K562 (cell line): ENCODE measurements around the gene RPL28. TPM values are rescaled to one million over a fixed set of nuclear protein-coding genes. Genes with fewer than 3 reads are reported as not detected.

Experiments used
- CBFA2T2 ChIP-seq: fragments of 450-650 bp; conservative IDR thresholded peaks from 2 replicates; pipeline ENCODE4 v1.6.1; 2017; ENCODE audit warnings: mild to moderate bottlenecking
- CCNT2 ChIP-seq: IDR thresholded peaks from 2 replicates; pipeline ENCODE4 v1.6.1; 2011; ENCODE audit warnings: borderline replicate concordance, low read depth, mild to moderate bottlenecking, moderate library complexity, mixed read lengths, low read length; ENCODE audit not compliant: insufficient read length; ENCODE audit errors: extremely low read depth
- CREB5 ChIP-seq: fragments of 250-450 bp; sonication (Bioruptor Pico); IDR thresholded peaks from 2 replicates; pipeline ENCODE4 v1.5.0; 2020; ENCODE audit warnings: mild to moderate bottlenecking
- DMBX1 ChIP-seq: fragments of 250-450 bp; sonication (Bioruptor Pico); IDR thresholded peaks from 2 replicates; pipeline ENCODE4 v1.8.0; 2022; ENCODE audit warnings: inconsistent platforms, mild to moderate bottlenecking, moderate library complexity, borderline replicate concordance
- E2F3 ChIP-seq: fragments of 250-450 bp; sonication (Bioruptor Pico); IDR thresholded peaks from 2 replicates; pipeline ENCODE4 v1.4.0; 2020; ENCODE audit warnings: mild to moderate bottlenecking
- GABPB1 ChIP-seq: sonication (generic); formaldehyde crosslinking; IDR thresholded peaks from 2 replicates; pipeline ENCODE4 v1.8.0; 2022; ENCODE audit warnings: mild to moderate bottlenecking, missing genetic modification reagents
- HIVEP1 ChIP-seq: fragments of 250-450 bp; sonication (Bioruptor Pico); IDR thresholded peaks from 2 replicates; pipeline ENCODE4 v1.4.0; 2020; ENCODE audit warnings: mild to moderate bottlenecking
- HSF4 ChIP-seq: fragments of 250-450 bp; sonication (Bioruptor Pico); IDR thresholded peaks from 2 replicates; pipeline ENCODE4 v2.1.2; 2022; ENCODE audit warnings: mild to moderate bottlenecking, moderate library complexity, borderline replicate concordance
- NBN ChIP-seq: fragments of 450-650 bp; IDR thresholded peaks from 2 replicates; pipeline ENCODE4 v1.6.1; 2016; ENCODE audit warnings: low read depth, mild to moderate bottlenecking
- POLR2AphosphoS2 ChIP-seq: IDR thresholded peaks from 2 replicates; pipeline ENCODE4 v1.6.1; 2012; ENCODE audit warnings: low read length, improper control_type of control experiment
- PPARD ChIP-seq: fragments of 250-450 bp; sonication (Bioruptor Pico); IDR thresholded peaks from 2 replicates; pipeline ENCODE4 v1.8.0; 2022; ENCODE audit warnings: inconsistent platforms, mild to moderate bottlenecking, moderate library complexity
- RB1 ChIP-seq: fragments of 450-650 bp; IDR thresholded peaks from 2 replicates; pipeline ENCODE4 v1.6.1; 2017; ENCODE audit warnings: low read depth, mild to moderate bottlenecking
- SAFB ChIP-seq: fragments of 200-400 bp; formaldehyde crosslinking; IDR thresholded peaks from 2 replicates; pipeline ENCODE4 v1.6.1; 2017; ENCODE audit warnings: low read depth, low read length, borderline replicate concordance
- SMAD4 ChIP-seq: fragments of 250-450 bp; sonication (Bioruptor Pico); conservative IDR thresholded peaks from 2 replicates; pipeline ENCODE4 v1.8.0; 2021; ENCODE audit warnings: inconsistent platforms, mild to moderate bottlenecking, moderate library complexity
- TFAM ChIP-seq: fragments of 250-450 bp; sonication (Bioruptor Pico); conservative IDR thresholded peaks from 2 replicates; pipeline ENCODE4 v1.5.0; 2021; ENCODE audit warnings: mild to moderate bottlenecking, moderate library complexity
- TFAP4 ChIP-seq: sonication (generic); formaldehyde crosslinking; IDR thresholded peaks from 2 replicates; pipeline ENCODE4 v1.8.0; 2022; ENCODE audit warnings: missing genetic modification reagents, mild to moderate bottlenecking, moderate library complexity, borderline replicate concordance
- XRCC4 ChIP-seq: IDR thresholded peaks from one replicate; pipeline ENCODE4 v1.6.1; 2011; ENCODE audit not compliant: insufficient read depth, insufficient read length; ENCODE audit errors: extremely low read depth
- XRCC5 ChIP-seq: fragments of 200-400 bp; formaldehyde crosslinking; IDR thresholded peaks from 2 replicates; pipeline ENCODE4 v1.6.1; 2017; ENCODE audit warnings: low read depth, mild to moderate bottlenecking, low read length
- ZNF23 ChIP-seq: fragments of 250-450 bp; sonication (Bioruptor Pico); IDR thresholded peaks from 2 replicates; pipeline ENCODE4 v1.4.0; 2020; ENCODE audit warnings: mild to moderate bottlenecking
- ZNF274 ChIP-seq: IDR thresholded peaks from 2 replicates; pipeline ENCODE4 v1.6.1; 2011; ENCODE audit warnings: low read depth, mild to moderate bottlenecking, low read length, moderate library complexity, borderline replicate concordance
- ZNF311 ChIP-seq: fragments of 250-450 bp; sonication (Bioruptor Pico); IDR thresholded peaks from 2 replicates; pipeline ENCODE4 v1.4.0; 2020; ENCODE audit warnings: mild to moderate bottlenecking, moderate library complexity
- ZNF764 ChIP-seq: fragments of 250-450 bp; sonication (Bioruptor Pico); IDR thresholded peaks from 2 replicates; pipeline ENCODE4 v1.4.0; 2020; ENCODE audit warnings: low read depth, mild to moderate bottlenecking, moderate library complexity
- polyA plus RNA-seq, 8 experiments: library from polyadenylated mRNA; depleted of rRNA in 4 of 8; stranded (reverse) in 5 of 8; unstranded in 3 of 8; fragments of >200 nt; fragmentation: Nextera tagmentation in 2 of 8; fragmentation: Illumina TruSeq in 1 of 8; extraction: Ambion mirVana in 2 of 8; extraction: Trizol in 1 of 8; gene quantifications; 2 replicates each; pipeline versions ENCODE4 v1.2.1 to v1.2.3, GENCODE V29; 2011 to 2014; ENCODE audit warnings: inconsistent platforms in 1 of 8, missing spikeins in 1 of 8
- total RNA-seq, 7 experiments: library from RNA; depleted of rRNA in 6 of 7; stranded (reverse); fragments of >200 nt in 6 of 7; fragmentation: Illumina TruSeq in 2 of 7; extraction: Trizol in 2 of 7; gene quantifications; 2 replicates each; pipeline versions ENCODE4 v1.2.1 to v1.2.3, GENCODE V29; 2011 to 2021; ENCODE audit warnings: low replicate concordance in 1 of 7
- TF ChIP-seq, protein P1 (sequence below): sonication (generic); formaldehyde crosslinking; IDR thresholded peaks from 2 replicates; pipeline ENCODE4 v1.8.1; 2023; ENCODE audit warnings: mild to moderate bottlenecking, missing genetic modification reagents, moderate library complexity
- TF ChIP-seq, protein P2 (sequence below): fragments of 250-450 bp; sonication (Bioruptor Pico); IDR thresholded peaks from 2 replicates; pipeline ENCODE4 v1.5.0; 2021; ENCODE audit warnings: mild to moderate bottlenecking, moderate library complexity

Gene RPL28
- total and polyA plus RNA-seq, 9 of the 15 experiments (the other 6 are each of a cell fraction or from before 2014, with no cell fraction given) = 124 to 3,106 (median 622) TPM

GRCh38 chr19:55437410-55437809 lies 51.7 kb downstream of the RPL28 start (continued):
- no peak for TF ChIP-seq HIVEP1
- TF ChIP-seq ZNF23 (CRISPR knock-in tag) = no peak
- TF ChIP-seq ZNF311 (CRISPR knock-in tag) = 0 out of 2 replicates have a peak, but pooled peaks have one; percentile 54
- TF ChIP-seq TFAM = no peak
- TF ChIP-seq ZNF764 (CRISPR knock-in tag) = no peak
- no peak for TF ChIP-seq HSF4 (CRISPR knock-in tag)
- no peak for TF ChIP-seq CREB5 (CRISPR knock-in tag)
- TF ChIP-seq, protein P1, sequence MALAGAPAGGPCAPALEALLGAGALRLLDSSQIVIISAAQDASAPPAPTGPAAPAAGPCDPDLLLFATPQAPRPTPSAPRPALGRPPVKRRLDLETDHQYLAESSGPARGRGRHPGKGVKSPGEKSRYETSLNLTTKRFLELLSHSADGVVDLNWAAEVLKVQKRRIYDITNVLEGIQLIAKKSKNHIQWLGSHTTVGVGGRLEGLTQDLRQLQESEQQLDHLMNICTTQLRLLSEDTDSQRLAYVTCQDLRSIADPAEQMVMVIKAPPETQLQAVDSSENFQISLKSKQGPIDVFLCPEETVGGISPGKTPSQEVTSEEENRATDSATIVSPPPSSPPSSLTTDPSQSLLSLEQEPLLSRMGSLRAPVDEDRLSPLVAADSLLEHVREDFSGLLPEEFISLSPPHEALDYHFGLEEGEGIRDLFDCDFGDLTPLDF (CRISPR knock-in tag) = no peak
- TF ChIP-seq ZNF274 = no peak
- 0 out of 2 replicates have a peak, but pooled peaks have one; percentile 48 for TF ChIP-seq RB1
- no peak for TF ChIP-seq CBFA2T2
- no peak for TF ChIP-seq CCNT2
- TF ChIP-seq, protein P2, sequence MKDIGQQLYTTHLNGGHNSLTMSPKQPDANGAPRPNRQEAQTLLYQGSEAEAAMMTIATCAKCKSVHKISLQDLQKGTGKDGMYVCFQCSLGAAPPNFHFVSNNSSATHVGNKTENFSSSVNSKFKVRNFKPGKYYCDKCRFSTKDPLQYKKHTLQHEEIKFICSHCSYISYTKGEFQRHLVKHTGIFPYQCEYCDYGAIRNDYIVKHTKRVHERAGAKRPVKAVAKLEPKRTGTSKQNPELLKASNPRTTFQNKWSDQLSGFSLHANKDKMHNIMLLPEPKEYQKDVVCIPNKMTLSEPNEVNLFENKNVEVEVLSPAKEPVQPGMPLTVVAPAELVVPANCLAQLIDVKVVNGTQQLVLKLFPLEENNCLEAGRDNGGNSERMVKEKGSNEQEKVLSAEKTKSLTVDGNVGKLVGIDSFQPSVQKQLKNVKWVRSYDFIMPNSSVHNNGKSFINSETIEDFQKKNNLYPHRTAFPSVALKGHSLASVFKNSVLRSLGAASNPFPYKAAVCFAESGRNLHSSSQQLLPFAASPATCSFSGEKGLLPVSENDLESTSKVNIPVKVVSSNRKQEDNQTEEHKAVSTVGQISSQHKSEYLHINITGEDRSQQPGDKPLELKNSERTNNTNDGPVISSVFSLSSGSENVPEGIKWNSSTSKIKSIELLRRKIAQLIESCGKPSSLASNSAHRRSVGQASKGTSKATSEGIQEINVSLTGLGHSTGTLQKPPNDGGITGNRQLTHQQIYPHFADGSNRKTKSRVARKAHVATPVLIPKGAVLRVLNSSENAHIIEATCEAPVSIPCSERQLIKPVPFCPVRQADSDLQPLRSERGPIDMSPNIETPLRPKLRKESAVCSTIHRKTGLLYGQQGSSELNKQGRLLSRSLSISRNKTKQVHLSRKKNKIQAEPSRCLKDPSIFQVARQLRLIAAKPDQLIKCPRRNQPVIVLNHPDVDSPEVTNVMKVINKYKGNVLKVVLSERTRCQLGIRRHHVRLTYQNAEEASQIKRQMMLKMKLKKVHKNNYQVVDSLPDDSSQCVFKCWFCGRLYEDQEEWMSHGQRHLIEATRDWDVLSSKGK (CRISPR knock-in tag) = no peak
- 0 out of 2 replicates have a peak, but pooled peaks have one; percentile 45 for TF ChIP-seq SMAD4 (CRISPR knock-in tag)
- no peak for TF ChIP-seq SAFB
- no peak for TF ChIP-seq POLR2AphosphoS2
- no peak for TF ChIP-seq NBN
- TF ChIP-seq PPARD = no peak
- no peak for TF ChIP-seq XRCC4
- TF ChIP-seq XRCC5 = peak; percentile 81; the same call in 1 of the 2 replicates
- TF ChIP-seq DMBX1 = peak; percentile 82; the same call in 1 of the 2 replicates
- peak; percentile 68 for TF ChIP-seq GABPB1 (CRISPR knock-in tag)
- peak; percentile 78 for TF ChIP-seq TFAP4 (CRISPR knock-in tag)
- no peak for TF ChIP-seq E2F3 (CRISPR knock-in tag)
